Stimulated activated effector memory CD8-positive, alpha-beta T cell treated with anti-CD3 and anti-CD28 coated beads, Interleukin-12 subunit alpha, Interleukin-12 subunit beta, amount 100 ng/mL, for 72 hours (primary cell): Measurements from ENCODE around the gene TNIK.

Experiments
- ATAC-seq: fragments of 150-1000 bp; cut with Tn5 transposase; 2 replicates; pipeline ENCODE4 v1.10.0; 2021
- DNase-seq, 2 donors: peaks; one replicate each; pipeline ENCODE4 v3.0.0; 2021 to 2022; ENCODE audit warnings: low spot score in 2 of 2
- H3K27ac Mint-ChIP-seq: one replicate; pipeline ENCODE4 v1.8.0; 2022; ENCODE audit warnings: mild to moderate bottlenecking, mixed read lengths
- H3K36me3 Mint-ChIP-seq: one replicate; pipeline ENCODE4 v1.8.0; 2022; ENCODE audit warnings: mild to moderate bottlenecking, mixed read lengths
- H3K4me1 Mint-ChIP-seq: one replicate; pipeline ENCODE4 v1.8.0; 2022; ENCODE audit warnings: mixed read lengths
- H3K4me3 Mint-ChIP-seq: one replicate; pipeline ENCODE4 v1.8.0; 2022; ENCODE audit warnings: mild to moderate bottlenecking, mixed read lengths
- H3K9me3 Mint-ChIP-seq: one replicate; pipeline ENCODE4 v1.8.0; 2022; ENCODE audit warnings: mixed read lengths

Gene TNIK

GRCh38 chr3:171327441-171328174 is 132.6 kb downstream of the TNIK start:
- H3K4me3 Mint-ChIP-seq: no peak overlapping the region
- H3K27ac Mint-ChIP-seq: no peak overlapping the region
- ATAC-seq (peak; percentile 34), DNase-seq (no peak)
- H3K36me3 Mint-ChIP-seq: no peaks in the 10 kb centered on the region
- no peaks in the 10 kb centered on the region for H3K9me3 Mint-ChIP-seq
- peaks cover 24% of the 10 kb centered on the region for H3K4me1 Mint-ChIP-seq

GRCh38 chr3:171326717-171327440 is 133.3 kb downstream of the TNIK start:
- no peak for ATAC-seq
- DNase-seq: no peak
- H3K27ac Mint-ChIP-seq: no peak overlapping the region
- no peaks in the 10 kb centered on the region for H3K36me3 Mint-ChIP-seq
- no peaks in the 10 kb centered on the region for H3K9me3 Mint-ChIP-seq
- H3K4me1 Mint-ChIP-seq: peaks cover 24% of the 10 kb centered on the region
- H3K4me3 Mint-ChIP-seq: no peak overlapping the region

- Mint-ChIP-seq H3K36me3 (no peaks in the 10 kb centered on the region), H3K4me3 (no peak overlapping the region), H3K9me3 (no peaks in the 10 kb centered on the region), H3K27ac (no peak overlapping the region), H3K4me1 (peaks cover 21% of the 10 kb centered on the region)
- ATAC-seq: no peak
- no peak for DNase-seq
Observed at GRCh38 chr3:171323938-171324536, 136.2 kb downstream of the TNIK start.

- Mint-ChIP-seq H3K4me1 (peaks cover 16% of the 10 kb centered on the region), H3K4me3 (no peak overlapping the region), H3K27ac (no peak overlapping the region), H3K36me3 (no peaks in the 10 kb centered on the region), H3K9me3 (no peaks in the 10 kb centered on the region)
- DNase-seq (no peak), ATAC-seq (no peak)
Observed at GRCh38 chr3:171321559-171322360, 138.4 kb downstream of the TNIK start.

GRCh38 chr3:171320750-171321558 is 139.3 kb downstream of the TNIK start:
- DNase-seq (no peak), ATAC-seq (no peak)
- Mint-ChIP-seq H3K4me3 (no peak overlapping the region), H3K36me3 (no peaks in the 10 kb centered on the region), H3K9me3 (no peaks in the 10 kb centered on the region), H3K4me1 (peaks cover 21% of the 10 kb centered on the region), H3K27ac (no peak overlapping the region)

- DNase-seq (no peak), ATAC-seq (no peak)
- H3K9me3 Mint-ChIP-seq: no peaks in the 10 kb centered on the region
- no peak overlapping the region for H3K27ac Mint-ChIP-seq
- no peaks in the 10 kb centered on the region for H3K36me3 Mint-ChIP-seq
- peaks cover 27% of the 10 kb centered on the region for H3K4me1 Mint-ChIP-seq
- H3K4me3 Mint-ChIP-seq: no peak overlapping the region
Observed at GRCh38 chr3:171317171-171317570, 143.0 kb downstream of the TNIK start.

- Mint-ChIP-seq H3K36me3 (no peaks in the 10 kb centered on the region), H3K4me3 (no peak overlapping the region), H3K9me3 (no peaks in the 10 kb centered on the region), H3K4me1 (peaks cover 34% of the 10 kb centered on the region), H3K27ac (no peak overlapping the region)
- DNase-seq (no peak), ATAC-seq (no peak)
Observed at GRCh38 chr3:171315919-171316318, 144.3 kb downstream of the TNIK start.

GRCh38 chr3:171315101-171315500 is 145.1 kb downstream of the TNIK start:
- no peak overlapping the region for H3K27ac Mint-ChIP-seq
- ATAC-seq (no peak), DNase-seq (no peak)
- H3K36me3 Mint-ChIP-seq: no peaks in the 10 kb centered on the region
- peaks cover 36% of the 10 kb centered on the region for H3K4me1 Mint-ChIP-seq
- H3K4me3 Mint-ChIP-seq: no peak overlapping the region
- no peaks in the 10 kb centered on the region for H3K9me3 Mint-ChIP-seq

GRCh38 chr3:171314341-171314740 is 145.9 kb downstream of the TNIK start:
- ATAC-seq (no peak), DNase-seq (no peak)
- no peak overlapping the region for H3K4me3 Mint-ChIP-seq
- no peaks in the 10 kb centered on the region for H3K9me3 Mint-ChIP-seq
- H3K36me3 Mint-ChIP-seq: no peaks in the 10 kb centered on the region
- H3K27ac Mint-ChIP-seq: no peak overlapping the region
- peaks cover 42% of the 10 kb centered on the region for H3K4me1 Mint-ChIP-seq

GRCh38 chr3:171313702-171314101 is 146.5 kb downstream of the TNIK start:
- Mint-ChIP-seq H3K4me1 (peaks cover 48% of the 10 kb centered on the region), H3K9me3 (no peaks in the 10 kb centered on the region), H3K36me3 (no peaks in the 10 kb centered on the region), H3K4me3 (no peak overlapping the region), H3K27ac (no peak overlapping the region)
- ATAC-seq: no peak
- no peak for DNase-seq

GRCh38 chr3:171312741-171313140 is 147.5 kb downstream of the TNIK start:
- Mint-ChIP-seq H3K9me3 (peaks cover 4% of the 10 kb centered on the region), H3K4me3 (no peak overlapping the region), H3K4me1 (peaks cover 56% of the 10 kb centered on the region), H3K36me3 (no peaks in the 10 kb centered on the region), H3K27ac (peak overlapping the region; percentile 34)
- no peak for ATAC-seq
- no peak for DNase-seq

GRCh38 chr3:171311784-171312183 is 148.4 kb downstream of the TNIK start:
- DNase-seq (no peak), ATAC-seq (no peak)
- H3K4me1 Mint-ChIP-seq: peaks cover 56% of the 10 kb centered on the region
- no peak overlapping the region for H3K4me3 Mint-ChIP-seq
- H3K36me3 Mint-ChIP-seq: no peaks in the 10 kb centered on the region
- H3K27ac Mint-ChIP-seq: no peak overlapping the region
- H3K9me3 Mint-ChIP-seq: peaks cover 4% of the 10 kb centered on the region

GRCh38 chr3:171309906-171310359 is 150.3 kb downstream of the TNIK start:
- no peak for DNase-seq
- H3K4me1 Mint-ChIP-seq: peaks cover 48% of the 10 kb centered on the region
- no peak for ATAC-seq

GRCh38 chr3:171307988-171308387 is 152.2 kb downstream of the TNIK start:
- H3K4me1 Mint-ChIP-seq: peaks cover 45% of the 10 kb centered on the region
- H3K27ac Mint-ChIP-seq: no peak overlapping the region
- DNase-seq: no peak
- no peak for ATAC-seq
- peaks cover 4% of the 10 kb centered on the region for H3K9me3 Mint-ChIP-seq
- no peak overlapping the region for H3K4me3 Mint-ChIP-seq
- H3K36me3 Mint-ChIP-seq: no peaks in the 10 kb centered on the region

More at GRCh38 chr3:171309906-171310359, 150.3 kb downstream of the TNIK start:
- Mint-ChIP-seq H3K4me3 (no peak overlapping the region), H3K27ac (no peak overlapping the region), H3K36me3 (no peaks in the 10 kb centered on the region), H3K9me3 (peaks cover 4% of the 10 kb centered on the region)
